ENCODE data around the gene COL6A1. TPM values are rescaled to one million over a fixed set of nuclear protein-coding genes. Genes with fewer than 3 reads are reported as not detected.

Gene COL6A1
- total RNA-seq, 1 experiment from 2014 or later = 87.5 TPM

DNA sequence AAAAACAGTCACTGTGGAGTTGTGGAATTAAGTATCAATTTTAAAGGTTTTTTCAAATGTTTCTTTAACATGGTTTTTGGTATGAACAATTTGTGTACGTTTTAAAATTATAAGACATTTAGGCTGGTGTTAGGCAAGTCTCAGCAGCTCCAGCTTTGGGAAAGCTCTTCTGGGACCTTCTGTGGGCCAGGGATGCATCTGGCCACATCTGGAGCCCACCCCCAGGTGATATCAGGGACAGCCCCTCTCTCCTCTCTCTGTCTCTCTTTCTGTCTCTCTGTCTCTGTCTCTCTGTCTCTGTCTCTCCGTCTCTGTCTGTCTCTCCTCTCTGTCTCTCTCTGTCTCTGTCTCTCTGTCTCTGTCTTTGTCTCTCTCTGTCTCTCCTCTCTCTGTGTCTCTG, 1.3 kb upstream of the COL6A1 start (continued):
- no peak for TF ChIP-seq TCF7L2 (IDR thresholded peaks at IDR 0.05; ENCODE audit: borderline replicate concordance, extremely low read depth, insufficient read depth, insufficient read length)
- no peak for TF ChIP-seq JUND (IDR thresholded peaks at IDR 0.05)
- TF ChIP-seq EGR1 (IDR thresholded peaks at IDR 0.05; ENCODE audit: low read depth) = no peak
- no peak for TF ChIP-seq CEBPB (IDR thresholded peaks at IDR 0.05; ENCODE audit: low read depth)
- TF ChIP-seq SP1 (IDR thresholded peaks at IDR 0.05; ENCODE audit: low read depth) = no peak
- TF ChIP-seq POLR2A (IDR thresholded peaks at IDR 0.05; ENCODE audit: borderline replicate concordance, extremely low read depth, insufficient read depth, insufficient read length) = no peak
- no peak for TF ChIP-seq POLR2AphosphoS5 (IDR thresholded peaks at IDR 0.05; ENCODE audit: low read depth, low read length)
- TF ChIP-seq, protein P1, sequence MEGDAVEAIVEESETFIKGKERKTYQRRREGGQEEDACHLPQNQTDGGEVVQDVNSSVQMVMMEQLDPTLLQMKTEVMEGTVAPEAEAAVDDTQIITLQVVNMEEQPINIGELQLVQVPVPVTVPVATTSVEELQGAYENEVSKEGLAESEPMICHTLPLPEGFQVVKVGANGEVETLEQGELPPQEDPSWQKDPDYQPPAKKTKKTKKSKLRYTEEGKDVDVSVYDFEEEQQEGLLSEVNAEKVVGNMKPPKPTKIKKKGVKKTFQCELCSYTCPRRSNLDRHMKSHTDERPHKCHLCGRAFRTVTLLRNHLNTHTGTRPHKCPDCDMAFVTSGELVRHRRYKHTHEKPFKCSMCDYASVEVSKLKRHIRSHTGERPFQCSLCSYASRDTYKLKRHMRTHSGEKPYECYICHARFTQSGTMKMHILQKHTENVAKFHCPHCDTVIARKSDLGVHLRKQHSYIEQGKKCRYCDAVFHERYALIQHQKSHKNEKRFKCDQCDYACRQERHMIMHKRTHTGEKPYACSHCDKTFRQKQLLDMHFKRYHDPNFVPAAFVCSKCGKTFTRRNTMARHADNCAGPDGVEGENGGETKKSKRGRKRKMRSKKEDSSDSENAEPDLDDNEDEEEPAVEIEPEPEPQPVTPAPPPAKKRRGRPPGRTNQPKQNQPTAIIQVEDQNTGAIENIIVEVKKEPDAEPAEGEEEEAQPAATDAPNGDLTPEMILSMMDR (IDR thresholded peaks at IDR 0.05 in 2 of 3, conservative IDR thresholded peaks at IDR 0.05 in 1 of 3; ENCODE audit: borderline replicate concordance in 1 of 3, insufficient read depth in 1 of 3, low read depth in 2 of 3, low read length in 2 of 3) = no peak
- no peak for TF ChIP-seq SIN3A (IDR thresholded peaks at IDR 0.05; ENCODE audit: low read depth)

DNA sequence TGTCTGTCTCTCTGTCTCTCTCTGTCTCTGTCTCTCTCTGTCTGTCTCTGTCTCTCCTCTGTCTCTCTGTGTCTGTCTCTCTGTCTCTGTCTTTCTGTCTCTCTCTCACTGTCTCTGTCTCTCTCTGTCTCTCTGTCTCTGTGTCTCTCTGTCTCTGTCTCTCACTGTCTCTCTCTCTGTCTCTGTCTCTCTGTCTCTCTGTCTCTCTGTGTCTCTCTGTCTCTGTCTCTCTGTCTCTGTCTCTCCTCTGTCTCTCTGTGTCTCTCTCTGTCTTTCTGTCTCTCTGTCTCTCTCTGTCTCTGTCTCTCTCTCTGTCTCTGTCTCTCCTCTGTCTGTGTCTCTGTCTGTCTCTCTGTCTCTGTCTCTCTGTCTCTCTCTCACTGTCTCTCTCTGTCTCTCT, 873 bp upstream of the COL6A1 start:
- Histone ChIP-seq H3K9me2 (ENCODE audit: insufficient read depth) (no peaks in the 10 kb centered on the region), H3K4me3 (replicated peaks in 1 of 2; ENCODE audit: low read depth in 1 of 2, low read length in 2 of 2) (peak overlapping the region; percentile 51 to 62), H3K4me1 (ENCODE audit: control insufficient read depth in 1 of 2, insufficient read depth in 2 of 2, low read length in 2 of 2) (peaks cover 3 to 35% of the 10 kb centered on the region in 2 experiments; a peak in 3 of 4 replicates), H2AFZ (ENCODE audit: low read depth, low read length, poor library complexity, severe bottlenecking) (no peak overlapping the region), H3K9me3 (ENCODE audit: control insufficient read depth in 1 of 2, insufficient read depth in 1 of 2, low read depth in 1 of 2, low read length in 2 of 2) (no peaks in the 10 kb centered on the region), H3K4me2 (ENCODE audit: low read length) (peak overlapping the region; percentile 79), H3K27me3 (ENCODE audit: insufficient read depth, low read length) (no peaks in the 10 kb centered on the region), H3K36me3 (ENCODE audit: control insufficient read depth in 1 of 2, insufficient read depth in 2 of 2, low read length in 2 of 2) (peaks cover 0 to 7% of the 10 kb centered on the region in 2 experiments; a peak in 2 of 4 replicates), H3K27ac (ENCODE audit: low read depth, low read length) (peak overlapping the region; percentile 86), H3K9ac (ENCODE audit: low read length) (peak overlapping the region; percentile 67), H4K20me1 (ENCODE audit: insufficient read depth) (no peaks in the 10 kb centered on the region), H3K79me2 (ENCODE audit: insufficient read depth, low read length) (no peaks in the 10 kb centered on the region; the same call in 1 of the 2 replicates)
- ATAC-seq = no peak
- CTCF ChIA-PET = interaction anchor here (1.1 kb wide), 1 partner anchor 163 kb away, joined by 6 read pairs; no protein-coding TSS in a partner anchor
- POLR2A ChIA-PET = interaction anchor here (1.4 kb wide), 1 partner anchor 13 kb away, joined by 4 read pairs; no protein-coding TSS in a partner anchor
- intact Hi-C loops (cut with micrococcal nuclease) = no loop called here
- no TSS peak for BruUV-seq (replicated peaks)
- RAD21 ChIA-PET (ENCODE audit: low non-redundant PET in 1 of 2, low total read pairs in 2 of 2, uncharacterized antibody in 2 of 2, unreplicated experiment in 2 of 2) = interaction anchor here in 1 of 2 experiments (0.8 kb wide), 1 partner anchor 305 kb away, joined by 3 read pairs; the partner anchor contains the start of gene MCM3AP
- no peak for DNase-seq (ENCODE audit: low read depth, low spot score)
- TF ChIP-seq, protein P2, sequence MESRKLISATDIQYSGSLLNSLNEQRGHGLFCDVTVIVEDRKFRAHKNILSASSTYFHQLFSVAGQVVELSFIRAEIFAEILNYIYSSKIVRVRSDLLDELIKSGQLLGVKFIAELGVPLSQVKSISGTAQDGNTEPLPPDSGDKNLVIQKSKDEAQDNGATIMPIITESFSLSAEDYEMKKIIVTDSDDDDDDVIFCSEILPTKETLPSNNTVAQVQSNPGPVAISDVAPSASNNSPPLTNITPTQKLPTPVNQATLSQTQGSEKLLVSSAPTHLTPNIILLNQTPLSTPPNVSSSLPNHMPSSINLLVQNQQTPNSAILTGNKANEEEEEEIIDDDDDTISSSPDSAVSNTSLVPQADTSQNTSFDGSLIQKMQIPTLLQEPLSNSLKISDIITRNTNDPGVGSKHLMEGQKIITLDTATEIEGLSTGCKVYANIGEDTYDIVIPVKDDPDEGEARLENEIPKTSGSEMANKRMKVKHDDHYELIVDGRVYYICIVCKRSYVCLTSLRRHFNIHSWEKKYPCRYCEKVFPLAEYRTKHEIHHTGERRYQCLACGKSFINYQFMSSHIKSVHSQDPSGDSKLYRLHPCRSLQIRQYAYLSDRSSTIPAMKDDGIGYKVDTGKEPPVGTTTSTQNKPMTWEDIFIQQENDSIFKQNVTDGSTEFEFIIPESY (IDR thresholded peaks at IDR 0.05; ENCODE audit: extremely low read depth, insufficient replicate concordance, low read length) = no peak
- TF ChIP-seq FOSL1 (IDR thresholded peaks at IDR 0.05; ENCODE audit: low read depth) (no peak), POLR2AphosphoS5 (IDR thresholded peaks at IDR 0.05; ENCODE audit: low read depth, low read length) (no peak), EGR1 (IDR thresholded peaks at IDR 0.05; ENCODE audit: low read depth) (no peak), SIN3A (IDR thresholded peaks at IDR 0.05; ENCODE audit: low read depth) (no peak), CBX3 (IDR thresholded peaks at IDR 0.05; ENCODE audit: low read depth) (no peak), CEBPB (IDR thresholded peaks at IDR 0.05; ENCODE audit: low read depth) (no peak), ELF1 (IDR thresholded peaks at IDR 0.05; ENCODE audit: borderline replicate concordance, low read depth) (no peak), SRF (IDR thresholded peaks at IDR 0.05; ENCODE audit: low read depth) (no peak), SP1 (IDR thresholded peaks at IDR 0.05; ENCODE audit: low read depth) (no peak), RAD21 (IDR thresholded peaks at IDR 0.05; ENCODE audit: low read depth) (no peak), POLR2A (IDR thresholded peaks at IDR 0.05; ENCODE audit: borderline replicate concordance, extremely low read depth, insufficient read depth, insufficient read length) (no peak), YY1 (IDR thresholded peaks at IDR 0.05; ENCODE audit: extremely low read depth, insufficient replicate concordance, low read depth, low read length) (no peak), ZFX (IDR thresholded peaks at IDR 0.05) (no peak)
- TF ChIP-seq, protein P3, sequence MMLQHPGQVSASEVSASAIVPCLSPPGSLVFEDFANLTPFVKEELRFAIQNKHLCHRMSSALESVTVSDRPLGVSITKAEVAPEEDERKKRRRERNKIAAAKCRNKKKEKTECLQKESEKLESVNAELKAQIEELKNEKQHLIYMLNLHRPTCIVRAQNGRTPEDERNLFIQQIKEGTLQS (IDR thresholded peaks at IDR 0.05) = no peak
- TF ChIP-seq, protein P4, sequence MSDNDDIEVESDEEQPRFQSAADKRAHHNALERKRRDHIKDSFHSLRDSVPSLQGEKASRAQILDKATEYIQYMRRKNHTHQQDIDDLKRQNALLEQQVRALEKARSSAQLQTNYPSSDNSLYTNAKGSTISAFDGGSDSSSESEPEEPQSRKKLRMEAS (IDR thresholded peaks at IDR 0.05) = no peak
